ENCODE results near the gene CEACAM16. TPM values are rescaled to one million over a fixed set of nuclear protein-coding genes. Genes with fewer than 3 reads are reported as not detected.
A peak's percentile ranks its signal among the peaks of the same experiment; 100 is the strongest.

CEACAM16 gene
- total RNA-seq, 4 donors from 2014 or later, result not detected

- TF ChIP-seq, protein P1, sequence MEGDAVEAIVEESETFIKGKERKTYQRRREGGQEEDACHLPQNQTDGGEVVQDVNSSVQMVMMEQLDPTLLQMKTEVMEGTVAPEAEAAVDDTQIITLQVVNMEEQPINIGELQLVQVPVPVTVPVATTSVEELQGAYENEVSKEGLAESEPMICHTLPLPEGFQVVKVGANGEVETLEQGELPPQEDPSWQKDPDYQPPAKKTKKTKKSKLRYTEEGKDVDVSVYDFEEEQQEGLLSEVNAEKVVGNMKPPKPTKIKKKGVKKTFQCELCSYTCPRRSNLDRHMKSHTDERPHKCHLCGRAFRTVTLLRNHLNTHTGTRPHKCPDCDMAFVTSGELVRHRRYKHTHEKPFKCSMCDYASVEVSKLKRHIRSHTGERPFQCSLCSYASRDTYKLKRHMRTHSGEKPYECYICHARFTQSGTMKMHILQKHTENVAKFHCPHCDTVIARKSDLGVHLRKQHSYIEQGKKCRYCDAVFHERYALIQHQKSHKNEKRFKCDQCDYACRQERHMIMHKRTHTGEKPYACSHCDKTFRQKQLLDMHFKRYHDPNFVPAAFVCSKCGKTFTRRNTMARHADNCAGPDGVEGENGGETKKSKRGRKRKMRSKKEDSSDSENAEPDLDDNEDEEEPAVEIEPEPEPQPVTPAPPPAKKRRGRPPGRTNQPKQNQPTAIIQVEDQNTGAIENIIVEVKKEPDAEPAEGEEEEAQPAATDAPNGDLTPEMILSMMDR (IDR thresholded peaks at IDR 0.05 in 4 of 5, conservative IDR thresholded peaks at IDR 0.05 in 1 of 5), result no peak
- no peak for TF ChIP-seq POLR2A (IDR thresholded peaks at IDR 0.05)
- peaks cover 0 to 5% of the 10 kb centered on the region in 2 donors for H3K36me3 ChIP-seq
- no peak for ATAC-seq
- H3K4me3 ChIP-seq, result no peak overlapping the region
- no peaks in the 10 kb centered on the region for H3K27me3 ChIP-seq
- H3K27ac ChIP-seq, result peak overlapping the region; percentile 91 to 97 (median 95)
- in situ Hi-C loops (cut with MboI; ENCODE audit: low sequenced_read_pairs in 4 of 4) (no loop called here), intact Hi-C loops (cut with DNase I; ENCODE audit: low total_unique reads) (loop anchor here (5.0 to 10.0 kb wide), 3 partner anchors 208 to 1021 kb away; partner anchors contain the start of genes CLPTM1, PPP1R37 and SIX5)
- no peaks in the 10 kb centered on the region for H3K9me3 ChIP-seq
- DNase-seq, result no peak
- H3K4me1 ChIP-seq, result peaks cover 49 to 67% of the 10 kb centered on the region in 2 donors
Observed at GRCh38 chr19:44746616-44746945, 47.6 kb downstream of the CEACAM16 start.

DNA sequence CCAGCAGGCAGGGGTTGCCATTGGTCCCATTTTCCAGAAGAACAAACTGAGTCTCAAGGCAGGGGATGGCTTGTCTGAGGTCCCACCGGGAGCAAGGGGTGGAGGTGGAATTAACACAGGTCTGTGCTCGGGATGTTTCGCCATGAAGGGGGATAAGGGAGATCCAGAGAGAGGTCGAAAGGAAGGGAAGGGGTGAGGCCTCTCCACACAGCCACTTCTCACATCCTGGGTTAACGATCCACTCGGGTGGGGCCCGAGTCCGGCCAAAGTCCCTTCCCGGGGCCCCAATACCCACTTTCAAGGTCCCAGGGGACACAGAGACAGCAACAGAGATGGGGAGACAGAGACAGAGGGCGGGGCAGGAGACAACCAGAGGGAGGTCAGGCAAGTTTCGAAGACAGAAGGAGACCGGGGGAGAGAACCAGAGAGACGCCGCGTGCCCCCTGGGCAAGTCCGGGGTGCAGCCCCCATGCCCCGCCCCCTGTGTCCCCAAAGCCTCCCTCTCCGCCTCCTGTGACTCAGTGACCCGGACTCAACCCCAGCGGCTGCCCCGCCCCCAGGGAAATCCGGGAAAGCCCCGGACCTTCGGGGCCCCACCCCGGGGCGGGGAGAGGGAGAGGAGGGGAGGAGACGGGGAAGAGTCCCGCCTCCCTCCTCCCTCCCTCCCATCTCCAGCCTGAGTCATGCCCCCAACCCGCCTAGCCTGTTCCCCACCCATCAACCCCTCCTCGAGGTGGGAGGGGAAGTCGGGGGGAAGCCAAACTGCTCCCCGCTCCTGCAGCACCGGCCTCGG, 48.2 kb downstream of the CEACAM16 start:
- peak overlapping the region; percentile 91 to 97 (median 95) for H3K27ac ChIP-seq
- H3K4me3 ChIP-seq, result peak overlapping the region; percentile 61 to 87 (median 72)
- peaks cover 0 to 11% of the 10 kb centered on the region in 2 donors for H3K36me3 ChIP-seq
- peaks cover 45 to 67% of the 10 kb centered on the region in 2 donors for H3K4me1 ChIP-seq
- intact Hi-C loops (cut with DNase I; ENCODE audit: low total_unique reads), result loop anchor here (5.0 to 10.0 kb wide), 3 partner anchors 208 to 1020 kb away; partner anchors contain the start of genes CLPTM1, PPP1R37 and SIX5
- H3K9me3 ChIP-seq, result no peaks in the 10 kb centered on the region
- DNase-seq (peak; percentile 92 to 97), ATAC-seq (peak; percentile 86 to 88)
- TF ChIP-seq POLR2A (IDR thresholded peaks at IDR 0.05), result peak; percentile 80
- TF ChIP-seq, protein P1 (IDR thresholded peaks at IDR 0.05 in 4 of 5, conservative IDR thresholded peaks at IDR 0.05 in 1 of 5), result no peak
- H3K27me3 ChIP-seq, result no peaks in the 10 kb centered on the region
- in situ Hi-C loops (cut with MboI; ENCODE audit: low sequenced_read_pairs in 4 of 4), result no loop called here

GRCh38 chr19:44747739-44748425, 48.9 kb downstream of the CEACAM16 start:
- intact Hi-C loops (cut with DNase I; ENCODE audit: low total_unique reads) (loop anchor here (5.0 to 10.0 kb wide), 3 partner anchors 207 to 1019 kb away; partner anchors contain the start of genes CLPTM1, PPP1R37 and SIX5), in situ Hi-C loops (cut with MboI; ENCODE audit: low sequenced_read_pairs in 4 of 4) (no loop called here)
- peak; percentile 45 to 49 for ATAC-seq
- Histone ChIP-seq H3K9me3 (no peaks in the 10 kb centered on the region), H3K4me3 (peak overlapping the region; percentile 61 to 87 (median 72)), H3K4me1 (peaks cover 43 to 67% of the 10 kb centered on the region in 2 donors), H3K27me3 (no peaks in the 10 kb centered on the region), H3K36me3 (peaks cover 0 to 16% of the 10 kb centered on the region in 2 donors), H3K27ac (peak overlapping the region; percentile 91 to 97 (median 95))
- peak in 1 of 2 donors; percentile 12 for TF ChIP-seq POLR2A (IDR thresholded peaks at IDR 0.05)
- TF ChIP-seq, protein P1 (IDR thresholded peaks at IDR 0.05 in 4 of 5, conservative IDR thresholded peaks at IDR 0.05 in 1 of 5), result no peak
- DNase-seq, result peak; percentile 43 to 73

DNA sequence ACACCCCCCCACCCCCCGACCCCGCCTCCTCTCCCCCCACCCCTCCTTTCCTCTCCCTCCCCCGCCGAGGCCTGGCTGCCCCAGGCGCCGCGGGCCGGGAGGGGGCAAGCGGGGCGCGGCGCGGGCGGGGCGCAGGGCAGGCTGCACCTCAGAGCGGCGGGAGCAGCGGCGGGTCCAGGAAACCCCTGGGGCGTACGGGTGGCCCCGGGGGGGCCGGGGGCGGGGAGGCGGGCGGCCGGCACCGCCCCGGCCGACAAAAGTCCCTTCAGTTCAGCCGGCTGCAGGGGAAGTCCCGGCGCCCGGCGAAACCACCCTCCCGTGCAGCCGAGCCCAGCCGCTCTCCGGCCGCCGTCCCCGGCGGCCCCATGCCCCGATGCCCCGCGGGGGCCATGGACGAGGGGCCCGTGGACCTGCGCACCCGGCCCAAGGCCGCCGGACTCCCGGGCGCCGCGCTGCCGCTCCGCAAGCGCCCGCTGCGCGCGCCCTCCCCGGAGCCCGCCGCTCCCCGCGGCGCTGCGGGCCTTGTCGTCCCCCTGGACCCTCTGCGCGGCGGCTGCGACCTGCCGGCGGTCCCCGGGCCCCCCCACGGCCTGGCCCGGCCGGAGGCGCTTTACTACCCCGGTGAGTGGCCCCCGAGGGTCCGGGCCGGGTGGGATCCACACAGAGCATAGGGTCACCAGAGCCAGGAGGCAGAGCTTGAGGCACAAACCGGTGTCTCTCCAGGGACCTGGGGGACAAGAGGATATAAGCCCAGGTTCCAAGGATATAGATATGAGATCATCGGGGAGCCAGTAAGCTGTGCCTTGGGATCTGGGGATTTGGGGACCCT, 49.7 kb downstream of the CEACAM16 start, which contains the start of gene BCL3:
Gene BCL3, plus strand, starts transcription at position 283 of the 829 bp plus-strand sequence. Its CDS starts 83 bp downstream, at position 366.
- Histone ChIP-seq H3K4me1 (peaks cover 44 to 64% of the 10 kb centered on the region in 2 donors), H3K4me3 (peak within 1 kb of the TSS; percentile 61 to 87 (median 72)), H3K36me3 (peaks cover 0 to 16% of the 10 kb centered on the region in 2 donors), H3K27me3 (no peaks in the 10 kb centered on the region), H3K9me3 (no peaks in the 10 kb centered on the region), H3K27ac (peak within 1 kb of the TSS; percentile 91 to 97 (median 95))
- in situ Hi-C loops (cut with MboI; ENCODE audit: low sequenced_read_pairs in 4 of 4), result no loop called here
- intact Hi-C loops (cut with DNase I; ENCODE audit: low total_unique reads), result loop anchor here (5.0 to 10.0 kb wide), 3 partner anchors 206 to 1019 kb away; partner anchors contain the start of genes CLPTM1, PPP1R37 and SIX5
- DNase-seq (peak in 1 of 2 donors; percentile 59), ATAC-seq (peak; percentile 55 to 59)
- TF ChIP-seq, protein P1 (IDR thresholded peaks at IDR 0.05 in 4 of 5, conservative IDR thresholded peaks at IDR 0.05 in 1 of 5), result no peak
- peak; percentile 41 to 48 for TF ChIP-seq POLR2A (IDR thresholded peaks at IDR 0.05)
